Vagina (tissue), 2 donors: ENCODE measurements around the gene RNH1. TPM values are rescaled to one million over a fixed set of nuclear protein-coding genes. Genes with fewer than 3 reads are reported as not detected.

Source experiments
- DNase-seq, 2 donors: peaks; one replicate each; pipeline ENCODE4 v3.0.0-alpha.2; 2017; ENCODE audit errors: extremely low spot score in 2 of 2
- H3K27ac ChIP-seq: fragments of 200-600 bp; sonication (generic); one replicate; pipeline ENCODE4 v1.5.1; 2019
- H3K27me3 ChIP-seq: fragments of 200-600 bp; sonication (generic); one replicate; pipeline ENCODE4 v1.5.1; 2019
- H3K36me3 ChIP-seq, 2 donors: fragments of 200-600 bp; sonication (generic); one replicate each; pipeline ENCODE4 v1.5.1; 2017 to 2019
- H3K4me1 ChIP-seq: fragments of 200-600 bp; sonication (generic); one replicate; pipeline ENCODE4 v1.5.1; 2019
- H3K4me3 ChIP-seq, 2 donors: fragments of 200-600 bp; sonication (generic); 1 replicate in 1 of 2; 2 replicates in 1 of 2; pipeline ENCODE4 v1.5.1; 2016 to 2019
- H3K9me3 ChIP-seq: fragments of 200-600 bp; sonication (generic); one replicate; pipeline ENCODE4 v1.5.1; 2019
- CTCF ChIP-seq, 3 experiments: fragments of 450-650 bp in 2 of 3; fragments of 200-600 bp in 1 of 3; sonication (generic) in 1 of 3; IDR thresholded peaks; one replicate each; pipeline ENCODE4 v1.5.1; 2017 to 2019; ENCODE audit warnings: antibody characterized with exemption in 3 of 3, mild to moderate bottlenecking in 2 of 3, moderate library complexity in 2 of 3
- POLR2A ChIP-seq, 2 donors: fragments of 450-650 bp; IDR thresholded peaks; one replicate each; pipeline ENCODE4 v1.6.1; 2017; ENCODE audit warnings: antibody characterized with exemption in 2 of 2, mild to moderate bottlenecking in 2 of 2, moderate library complexity in 2 of 2
- POLR2AphosphoS5 ChIP-seq, 2 donors: sonication (generic); formaldehyde crosslinking; IDR thresholded peaks; one replicate each; pipeline ENCODE4 v1.9.0; 2017; ENCODE audit warnings: antibody characterized with exemption in 2 of 2, mild to moderate bottlenecking in 2 of 2, low read depth in 1 of 2; ENCODE audit not compliant: insufficient read depth in 1 of 2
- intact Hi-C: fragments of 100-400 bp; cut with DNase I; formaldehyde crosslinking; loops from one replicate; pipeline ENCODE4 v1.15.1; 2023
- total RNA-seq: library from RNA; depleted of rRNA; stranded (reverse); fragments of >200 nt; gene quantifications from one replicate; pipeline ENCODE4 v1.2.3, GENCODE V29; 2016

RNH1 gene
- total RNA-seq, 1 donor from 2014 or later, result 252 TPM

- DNase-seq, result no peak
- intact Hi-C loops, result loop anchor here (5.0 kb wide), 1 partner anchor 49 kb away; no protein-coding TSS in a partner anchor
- no peaks in the 10 kb centered on the region for H3K9me3 ChIP-seq
- H3K27ac ChIP-seq, result no peak overlapping the region
- H3K36me3 ChIP-seq, result peaks cover 0 to 14% of the 10 kb centered on the region in 2 donors
- no peak overlapping the region for H3K4me3 ChIP-seq
- TF ChIP-seq CTCF (IDR thresholded peaks at IDR 0.05), result no peak
- TF ChIP-seq POLR2AphosphoS5 (IDR thresholded peaks at IDR 0.05; ENCODE audit: insufficient read depth in 1 of 2, low read depth in 1 of 2), result no peak
- no peak for TF ChIP-seq POLR2A (IDR thresholded peaks at IDR 0.05)
- no peaks in the 10 kb centered on the region for H3K27me3 ChIP-seq
- peaks cover 31% of the 10 kb centered on the region for H3K4me1 ChIP-seq
Observed at GRCh38 chr11:452916-453527, 54.0 kb downstream of the RNH1 start.

DNA sequence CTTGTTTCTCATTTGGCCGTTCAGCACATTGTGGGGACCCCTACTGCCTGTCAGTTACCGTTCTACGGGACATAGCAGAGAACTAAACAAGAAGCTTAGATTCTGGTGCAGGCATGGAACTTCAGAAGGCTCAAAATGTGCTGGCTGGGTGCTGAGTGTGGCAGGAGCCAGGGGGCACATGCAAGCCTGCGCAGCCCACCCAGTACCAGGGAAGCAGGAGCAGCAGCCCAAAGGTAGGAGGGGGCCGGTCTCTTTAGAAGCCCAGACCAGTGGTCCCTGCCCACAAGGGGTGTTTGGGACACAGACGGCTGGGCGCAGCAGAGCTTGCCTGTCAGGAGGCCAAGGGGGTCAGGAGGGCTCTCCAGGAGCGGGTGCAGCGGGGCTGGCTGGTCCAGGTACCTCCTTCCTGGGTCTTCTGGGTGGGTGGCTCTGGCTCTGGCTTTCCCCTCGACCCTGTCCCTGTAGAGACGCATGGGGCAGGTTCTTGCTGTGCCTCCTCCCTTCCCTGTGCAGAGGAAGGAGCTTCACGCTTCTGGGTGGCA, 54.8 kb downstream of the RNH1 start:
- no peak for DNase-seq
- H3K27me3 ChIP-seq, result no peaks in the 10 kb centered on the region
- H3K9me3 ChIP-seq, result no peaks in the 10 kb centered on the region
- H3K27ac ChIP-seq, result no peak overlapping the region
- no peak overlapping the region for H3K4me3 ChIP-seq
- TF ChIP-seq CTCF (IDR thresholded peaks at IDR 0.05), result no peak
- TF ChIP-seq POLR2A (IDR thresholded peaks at IDR 0.05), result no peak
- no peak for TF ChIP-seq POLR2AphosphoS5 (IDR thresholded peaks at IDR 0.05; ENCODE audit: insufficient read depth in 1 of 2, low read depth in 1 of 2)
- H3K4me1 ChIP-seq, result peaks cover 35% of the 10 kb centered on the region
- intact Hi-C loops, result loop anchor here (5.0 kb wide), 1 partner anchor 50 kb away; no protein-coding TSS in a partner anchor
- H3K36me3 ChIP-seq, result peaks cover 0 to 14% of the 10 kb centered on the region in 2 donors

- Histone ChIP-seq H3K27me3 (no peaks in the 10 kb centered on the region), H3K9me3 (no peaks in the 10 kb centered on the region), H3K27ac (peak overlapping the region; percentile 83), H3K4me1 (peaks cover 35% of the 10 kb centered on the region), H3K4me3 (peak overlapping the region in 1 of 2 donors; percentile 71), H3K36me3 (peaks cover 0 to 14% of the 10 kb centered on the region in 2 donors)
- TF ChIP-seq CTCF (IDR thresholded peaks at IDR 0.05) (no peak), POLR2A (IDR thresholded peaks at IDR 0.05) (no peak), POLR2AphosphoS5 (IDR thresholded peaks at IDR 0.05; ENCODE audit: insufficient read depth in 1 of 2, low read depth in 1 of 2) (no peak)
- intact Hi-C loops, result loop anchor here (5.0 kb wide), 1 partner anchor 51 kb away; no protein-coding TSS in a partner anchor
- DNase-seq, result no peak
Observed at GRCh38 chr11:451738-452137, 55.3 kb downstream of the RNH1 start.

DNA sequence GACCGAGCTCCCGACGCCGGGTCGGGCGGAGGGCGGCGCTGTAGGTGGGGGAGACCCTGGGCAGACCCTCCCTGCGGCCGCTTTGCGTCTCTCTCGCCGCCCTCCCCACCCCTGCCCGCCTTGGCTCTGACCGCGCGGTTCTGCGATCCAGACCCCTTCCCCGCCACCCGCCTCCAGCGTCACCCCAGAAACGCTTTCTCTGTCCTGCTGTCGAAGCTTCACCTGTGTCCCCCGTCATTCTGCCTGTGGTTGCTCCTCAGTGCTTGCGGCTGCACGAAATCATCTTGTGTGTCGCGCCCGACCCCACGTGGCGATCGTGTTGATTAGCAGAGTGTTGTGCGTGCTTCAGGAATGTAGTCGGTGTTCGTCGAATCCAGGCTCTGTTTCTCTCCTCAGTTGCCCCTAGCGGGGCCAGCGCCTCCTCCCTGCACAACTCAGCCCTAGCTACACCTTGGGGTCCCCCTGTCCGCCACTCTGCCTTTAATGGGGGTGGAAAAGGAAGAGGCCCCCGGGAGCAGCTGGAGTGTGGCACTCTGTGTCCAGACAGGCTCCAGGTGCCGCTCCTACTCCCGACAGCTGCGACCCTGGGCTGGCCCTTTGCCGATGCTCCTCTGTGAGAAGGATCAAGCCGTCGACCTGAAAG, 56.1 kb downstream of the RNH1 start:
- H3K36me3 ChIP-seq, result peaks cover 0 to 14% of the 10 kb centered on the region in 2 donors
- DNase-seq, result no peak
- peak overlapping the region; percentile 71 to 97 for H3K4me3 ChIP-seq
- no peaks in the 10 kb centered on the region for H3K9me3 ChIP-seq
- peaks cover 35% of the 10 kb centered on the region for H3K4me1 ChIP-seq
- no peaks in the 10 kb centered on the region for H3K27me3 ChIP-seq
- TF ChIP-seq POLR2A (IDR thresholded peaks at IDR 0.05) (no peak), CTCF (IDR thresholded peaks at IDR 0.05) (peak in 1 of 3 experiments; percentile 9)
- intact Hi-C loops, result loop anchor here (5.0 kb wide), 1 partner anchor 51 kb away; no protein-coding TSS in a partner anchor
- H3K27ac ChIP-seq, result peak overlapping the region; percentile 83
